ENCODE measurements around the gene CHURC1.

GRCh38 chr14:64899958-64900357 lies 14.3 kb upstream of the CHURC1 start:
- TF ChIP-seq, protein P1, sequence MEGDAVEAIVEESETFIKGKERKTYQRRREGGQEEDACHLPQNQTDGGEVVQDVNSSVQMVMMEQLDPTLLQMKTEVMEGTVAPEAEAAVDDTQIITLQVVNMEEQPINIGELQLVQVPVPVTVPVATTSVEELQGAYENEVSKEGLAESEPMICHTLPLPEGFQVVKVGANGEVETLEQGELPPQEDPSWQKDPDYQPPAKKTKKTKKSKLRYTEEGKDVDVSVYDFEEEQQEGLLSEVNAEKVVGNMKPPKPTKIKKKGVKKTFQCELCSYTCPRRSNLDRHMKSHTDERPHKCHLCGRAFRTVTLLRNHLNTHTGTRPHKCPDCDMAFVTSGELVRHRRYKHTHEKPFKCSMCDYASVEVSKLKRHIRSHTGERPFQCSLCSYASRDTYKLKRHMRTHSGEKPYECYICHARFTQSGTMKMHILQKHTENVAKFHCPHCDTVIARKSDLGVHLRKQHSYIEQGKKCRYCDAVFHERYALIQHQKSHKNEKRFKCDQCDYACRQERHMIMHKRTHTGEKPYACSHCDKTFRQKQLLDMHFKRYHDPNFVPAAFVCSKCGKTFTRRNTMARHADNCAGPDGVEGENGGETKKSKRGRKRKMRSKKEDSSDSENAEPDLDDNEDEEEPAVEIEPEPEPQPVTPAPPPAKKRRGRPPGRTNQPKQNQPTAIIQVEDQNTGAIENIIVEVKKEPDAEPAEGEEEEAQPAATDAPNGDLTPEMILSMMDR (conservative IDR thresholded peaks at IDR 0.05; ENCODE audit: low read depth in 2 of 2), result no peak
- TF ChIP-seq POLR2AphosphoS5 (IDR thresholded peaks at IDR 0.05; ENCODE audit: low read depth) (no peak), EZH2 (IDR thresholded peaks at IDR 0.05; ENCODE audit: low read depth, unreplicated experiment) (no peak), EZH2phosphoT487 (IDR thresholded peaks at IDR 0.05; ENCODE audit: unreplicated experiment) (no peak)
